Ovary (tissue), 3 donors: Measurements from ENCODE around the gene FAM219A.

Experiments
- CTCF ChIP-seq, 3 donors: fragments of 450-650 bp in 2 of 3; fragments of 200-600 bp in 1 of 3; IDR thresholded peaks; one replicate each; pipeline versions ENCODE4 v1.5.1 to v1.8.0; 2016 to 2022; ENCODE audit warnings: antibody characterized with exemption in 3 of 3, mild to moderate bottlenecking in 1 of 3
- EP300 ChIP-seq: sonication (generic); formaldehyde crosslinking; IDR thresholded peaks from one replicate; pipeline ENCODE4 v1.6.1; 2017; ENCODE audit warnings: antibody characterized with exemption
- POLR2A ChIP-seq: fragments of 450-650 bp; IDR thresholded peaks from one replicate; pipeline ENCODE4 v1.6.1; 2017; ENCODE audit warnings: antibody characterized with exemption, mild to moderate bottlenecking, moderate library complexity
- donor health status: DM: no; HTN: no; CAD: no.

- no peak for TF ChIP-seq CTCF (IDR thresholded peaks at IDR 0.05)
- no peak for TF ChIP-seq POLR2A
- no peak for TF ChIP-seq EP300
Observed at GRCh38 chr9:34365282-34365681, 93.1 kb downstream of the FAM219A start.
